ENCODE measurements around the gene NEURL3. TPM values are rescaled to one million over a fixed set of nuclear protein-coding genes. Genes with fewer than 3 reads are reported as not detected.

Gene NEURL3
- total RNA-seq, 5 donors from 2014 or later (not counting 1 experiment from before 2014, with no cell fraction given), result 0.23 TPM; not detected in 4

GRCh38 chr2:96547731-96548171 lies 42.6 kb upstream of the NEURL3 start:
- no peaks in the 10 kb centered on the region for H3K27me3 ChIP-seq (replicated peaks in 1 of 2; ENCODE audit: control insufficient read depth in 2 of 2, extremely low read depth in 1 of 2, insufficient read depth in 2 of 2, low read length in 1 of 2)
- H3K4me3 ChIP-seq (ENCODE audit: control insufficient read depth in 1 of 2, extremely low read depth in 1 of 2, low read length in 1 of 2), result no peak overlapping the region
- ATAC-seq (replicated peaks in 1 of 4) (no peak), DNase-seq (peak in 1 of 35 experiments; percentile 4)
- H3K36me3 Mint-ChIP-seq, result peaks cover 42% of the 10 kb centered on the region
- H3K4me1 ChIP-seq (ENCODE audit: control insufficient read depth in 1 of 2, extremely low read depth in 1 of 2, insufficient read depth in 2 of 2, low read length in 2 of 2), result peaks cover 20 to 50% of the 10 kb centered on the region in 2 experiments
- POLR2A ChIA-PET, result interaction anchor here (0.7 to 2.3 kb wide), 6 partner anchors 8 to 226 kb away, joined by 3 to 15 read pairs (median 3); no protein-coding TSS in a partner anchor
- H3K4me3 Mint-ChIP-seq, result peak overlapping the region in 2 of 3 donors; percentile 13 to 64
- peak overlapping the region; percentile 66 to 87 for H3K27ac Mint-ChIP-seq
- H3K9me3 Mint-ChIP-seq, result no peaks in the 10 kb centered on the region
- WGBS (ENCODE audit: insufficient coverage), result 94% methylated on average over 6 of the region's 6 CpGs
- H3K27ac ChIP-seq (ENCODE audit: low read length), result no peak overlapping the region
- no peaks in the 10 kb centered on the region for H3K27me3 Mint-ChIP-seq
- H3K9me3 ChIP-seq, result no peaks in the 10 kb centered on the region
- peaks cover 31 to 77% of the 10 kb centered on the region in 2 donors for H3K36me3 ChIP-seq (ENCODE audit: control insufficient read depth in 2 of 2, extremely low read depth in 1 of 2, insufficient read depth in 1 of 2, low read length in 1 of 2)
- peaks cover 50 to 55% (median 51%) of the 10 kb centered on the region in 3 donors for H3K4me1 Mint-ChIP-seq
- CTCF ChIA-PET, result interaction anchor here in 1 of 2 donors (1.0 kb wide), 1 partner anchor 9 kb away, joined by 3 read pairs; no protein-coding TSS in a partner anchor

- Mint-ChIP-seq H3K4me3 (peak overlapping the region in 2 of 3 donors; percentile 13 to 64), H3K27me3 (no peaks in the 10 kb centered on the region), H3K27ac (peak overlapping the region; percentile 66 to 87), H3K36me3 (peaks cover 45% of the 10 kb centered on the region), H3K9me3 (no peaks in the 10 kb centered on the region), H3K4me1 (peaks cover 55 to 58% (median 55%) of the 10 kb centered on the region in 3 donors)
- Histone ChIP-seq H3K4me1 (ENCODE audit: control insufficient read depth in 1 of 2, extremely low read depth in 1 of 2, insufficient read depth in 2 of 2, low read length in 2 of 2) (peaks cover 21 to 51% of the 10 kb centered on the region in 2 experiments), H3K27me3 (replicated peaks in 1 of 2; ENCODE audit: control insufficient read depth in 2 of 2, extremely low read depth in 1 of 2, insufficient read depth in 2 of 2, low read length in 1 of 2) (no peaks in the 10 kb centered on the region), H3K36me3 (ENCODE audit: control insufficient read depth in 2 of 2, extremely low read depth in 1 of 2, insufficient read depth in 1 of 2, low read length in 1 of 2) (peaks cover 36 to 77% of the 10 kb centered on the region in 2 donors), H3K4me3 (ENCODE audit: control insufficient read depth in 1 of 2, extremely low read depth in 1 of 2, low read length in 1 of 2) (no peak overlapping the region), H3K9me3 (no peaks in the 10 kb centered on the region), H3K27ac (ENCODE audit: low read length) (no peak overlapping the region)
- ATAC-seq (replicated peaks in 1 of 4), result no peak
- ChIA-PET CTCF (no interaction called here), POLR2A (interaction anchor here in 1 of 2 donors (0.7 to 2.3 kb wide), 2 partner anchors 9 to 15 kb away, joined by 3 to 15 read pairs; no protein-coding TSS in a partner anchor)
- 94% methylated on average over 2 of the region's 7 CpGs for WGBS (ENCODE audit: insufficient coverage)
- DNase-seq, result no peak
Observed at GRCh38 chr2:96547203-96547641, 42.1 kb upstream of the NEURL3 start.

GRCh38 chr2:96546797-96547196 lies 41.6 kb upstream of the NEURL3 start:
- ChIA-PET CTCF (interaction anchor here in 1 of 2 donors (0.7 kb wide), 1 partner anchor 15 kb away, joined by 4 read pairs; no protein-coding TSS in a partner anchor), POLR2A (interaction anchor here in 1 of 2 donors (0.6 to 2.3 kb wide), 3 partner anchors 8 to 15 kb away, joined by 3 to 15 read pairs (median 3); no protein-coding TSS in a partner anchor)
- WGBS (ENCODE audit: insufficient coverage), result no CpG with 5 or more reads among the region's 8 CpGs
- peak overlapping the region in 1 of 3 donors; percentile 64 for H3K4me3 Mint-ChIP-seq
- H3K27me3 ChIP-seq (replicated peaks in 1 of 2; ENCODE audit: control insufficient read depth in 2 of 2, extremely low read depth in 1 of 2, insufficient read depth in 2 of 2, low read length in 1 of 2), result no peaks in the 10 kb centered on the region
- peak overlapping the region; percentile 36 for H3K27ac ChIP-seq (ENCODE audit: low read length)
- no peaks in the 10 kb centered on the region for H3K9me3 ChIP-seq
- H3K4me1 Mint-ChIP-seq, result peaks cover 56 to 60% (median 59%) of the 10 kb centered on the region in 3 donors
- H3K27me3 Mint-ChIP-seq, result no peaks in the 10 kb centered on the region
- DNase-seq (peak in 2 of 35 experiments; percentile 13 to 50), ATAC-seq (replicated peaks in 1 of 4) (peak in 3 of 4 experiments; percentile 14 to 29 (median 27))
- H3K36me3 Mint-ChIP-seq, result peaks cover 43% of the 10 kb centered on the region
- H3K4me3 ChIP-seq (ENCODE audit: control insufficient read depth in 1 of 2, extremely low read depth in 1 of 2, low read length in 1 of 2), result no peak overlapping the region
- peaks cover 21 to 55% of the 10 kb centered on the region in 2 experiments for H3K4me1 ChIP-seq (ENCODE audit: control insufficient read depth in 1 of 2, extremely low read depth in 1 of 2, insufficient read depth in 2 of 2, low read length in 2 of 2)
- peaks cover 36 to 78% of the 10 kb centered on the region in 2 donors for H3K36me3 ChIP-seq (ENCODE audit: control insufficient read depth in 2 of 2, extremely low read depth in 1 of 2, insufficient read depth in 1 of 2, low read length in 1 of 2)
- peak overlapping the region; percentile 65 to 87 for H3K27ac Mint-ChIP-seq
- H3K9me3 Mint-ChIP-seq, result no peaks in the 10 kb centered on the region

- peak in 1 of 4 experiments; percentile 15 for ATAC-seq (replicated peaks in 1 of 4)
- H3K4me1 Mint-ChIP-seq, result peaks cover 61 to 64% (median 64%) of the 10 kb centered on the region in 3 donors
Observed at GRCh38 chr2:96546321-96546720, 41.2 kb upstream of the NEURL3 start.

GRCh38 chr2:96542357-96542977 lies 37.3 kb upstream of the NEURL3 start:
- H3K9me3 ChIP-seq, result no peaks in the 10 kb centered on the region
- Mint-ChIP-seq H3K4me1 (peaks cover 84 to 88% (median 86%) of the 10 kb centered on the region in 3 donors), H3K27ac (peak overlapping the region in 1 of 2 donors; percentile 60), H3K9me3 (no peaks in the 10 kb centered on the region), H3K27me3 (no peaks in the 10 kb centered on the region), H3K4me3 (peak overlapping the region in 2 of 3 donors; percentile 7 to 9), H3K36me3 (peaks cover 46% of the 10 kb centered on the region)
- no peaks in the 10 kb centered on the region for H3K27me3 ChIP-seq (replicated peaks in 1 of 2; ENCODE audit: control insufficient read depth in 2 of 2, extremely low read depth in 1 of 2, insufficient read depth in 2 of 2, low read length in 1 of 2)
- no peak overlapping the region for H3K4me3 ChIP-seq (ENCODE audit: control insufficient read depth in 1 of 2, extremely low read depth in 1 of 2, low read length in 1 of 2)
- CTCF ChIA-PET, result interaction anchor here in 1 of 2 donors (6.9 kb wide), 1 partner anchor 11 kb away, joined by 48 read pairs; no protein-coding TSS in a partner anchor
- H3K36me3 ChIP-seq (ENCODE audit: control insufficient read depth in 2 of 2, extremely low read depth in 1 of 2, insufficient read depth in 1 of 2, low read length in 1 of 2), result peaks cover 16 to 49% of the 10 kb centered on the region in 2 donors
- peaks cover 34 to 91% of the 10 kb centered on the region in 2 experiments for H3K4me1 ChIP-seq (ENCODE audit: control insufficient read depth in 1 of 2, extremely low read depth in 1 of 2, insufficient read depth in 2 of 2, low read length in 2 of 2)
- peak in 1 of 35 experiments; percentile 11 for DNase-seq
- no peak overlapping the region for H3K27ac ChIP-seq (ENCODE audit: low read length)
- WGBS (ENCODE audit: insufficient coverage), result 100% methylated on average over 5 of the region's 8 CpGs
- ATAC-seq (replicated peaks in 1 of 4), result no peak
- POLR2A ChIA-PET, result interaction anchor here (0.6 to 3.5 kb wide), 4 partner anchors 12 to 249 kb away, joined by 3 to 13 read pairs (median 9); no protein-coding TSS in a partner anchor

More at GRCh38 chr2:96546321-96546720, 41.2 kb upstream of the NEURL3 start:
- no peaks in the 10 kb centered on the region for H3K27me3 Mint-ChIP-seq
- ChIA-PET POLR2A (interaction anchor here in 1 of 2 donors (0.6 to 2.3 kb wide), 2 partner anchors 8 to 9 kb away, joined by 3 to 15 read pairs; no protein-coding TSS in a partner anchor), CTCF (interaction anchor here in 1 of 2 donors (0.7 kb wide), 1 partner anchor 14 kb away, joined by 4 read pairs; no protein-coding TSS in a partner anchor)
- peak overlapping the region; percentile 65 to 87 for H3K27ac Mint-ChIP-seq
- Histone ChIP-seq H3K4me1 (ENCODE audit: control insufficient read depth in 1 of 2, extremely low read depth in 1 of 2, insufficient read depth in 2 of 2, low read length in 2 of 2) (peaks cover 21 to 60% of the 10 kb centered on the region in 2 experiments), H3K36me3 (ENCODE audit: control insufficient read depth in 2 of 2, extremely low read depth in 1 of 2, insufficient read depth in 1 of 2, low read length in 1 of 2) (peaks cover 36 to 78% of the 10 kb centered on the region in 2 donors), H3K4me3 (ENCODE audit: control insufficient read depth in 1 of 2, extremely low read depth in 1 of 2, low read length in 1 of 2) (peak overlapping the region in 1 of 2 donors; percentile 17), H3K27me3 (replicated peaks in 1 of 2; ENCODE audit: control insufficient read depth in 2 of 2, extremely low read depth in 1 of 2, insufficient read depth in 2 of 2, low read length in 1 of 2) (no peaks in the 10 kb centered on the region), H3K27ac (ENCODE audit: low read length) (peak overlapping the region; percentile 36), H3K9me3 (no peaks in the 10 kb centered on the region)
- peak in 2 of 35 experiments; percentile 12 to 46 for DNase-seq
- peak overlapping the region in 2 of 3 donors; percentile 22 to 64 for H3K4me3 Mint-ChIP-seq
- 83% methylated on average over 1 of the region's 5 CpGs for WGBS (ENCODE audit: insufficient coverage)
- no peaks in the 10 kb centered on the region for H3K9me3 Mint-ChIP-seq
- peaks cover 47% of the 10 kb centered on the region for H3K36me3 Mint-ChIP-seq

Measured in T-cell (primary cell).